OCI-LY1 (cell line): ENCODE results near the gene TMEM35A.

Experiments
- CTCF ChIP-seq: fragments of 200-600 bp; sonication (generic), shearing (Covaris generic); IDR thresholded peaks from 2 replicates; pipeline ENCODE4 v1.5.1; 2017; ENCODE audit warnings: mild to moderate bottlenecking, antibody characterized with exemption, low read length, moderate library complexity, mixed read lengths
- EZH2 ChIP-seq: fragments of 200-600 bp; sonication (generic), shearing (Covaris generic); IDR thresholded peaks from 2 replicates; pipeline ENCODE4 v1.8.0; 2017; ENCODE audit warnings: borderline replicate concordance, mixed run types, mild to moderate bottlenecking, antibody characterized with exemption, low read length, moderate library complexity, mixed read lengths

- no peak for TF ChIP-seq CTCF
- no peak for TF ChIP-seq EZH2
These were observed 1.8 kb downstream of the TMEM35A start for GRCh38 chrX:101080326-101081124.
